ENCODE data around the gene ABCA12.

GRCh38 chr2:215083146-215083545 lies 55.3 kb downstream of the ABCA12 start:
- TF ChIP-seq, protein P1, sequence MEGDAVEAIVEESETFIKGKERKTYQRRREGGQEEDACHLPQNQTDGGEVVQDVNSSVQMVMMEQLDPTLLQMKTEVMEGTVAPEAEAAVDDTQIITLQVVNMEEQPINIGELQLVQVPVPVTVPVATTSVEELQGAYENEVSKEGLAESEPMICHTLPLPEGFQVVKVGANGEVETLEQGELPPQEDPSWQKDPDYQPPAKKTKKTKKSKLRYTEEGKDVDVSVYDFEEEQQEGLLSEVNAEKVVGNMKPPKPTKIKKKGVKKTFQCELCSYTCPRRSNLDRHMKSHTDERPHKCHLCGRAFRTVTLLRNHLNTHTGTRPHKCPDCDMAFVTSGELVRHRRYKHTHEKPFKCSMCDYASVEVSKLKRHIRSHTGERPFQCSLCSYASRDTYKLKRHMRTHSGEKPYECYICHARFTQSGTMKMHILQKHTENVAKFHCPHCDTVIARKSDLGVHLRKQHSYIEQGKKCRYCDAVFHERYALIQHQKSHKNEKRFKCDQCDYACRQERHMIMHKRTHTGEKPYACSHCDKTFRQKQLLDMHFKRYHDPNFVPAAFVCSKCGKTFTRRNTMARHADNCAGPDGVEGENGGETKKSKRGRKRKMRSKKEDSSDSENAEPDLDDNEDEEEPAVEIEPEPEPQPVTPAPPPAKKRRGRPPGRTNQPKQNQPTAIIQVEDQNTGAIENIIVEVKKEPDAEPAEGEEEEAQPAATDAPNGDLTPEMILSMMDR (IDR thresholded peaks at IDR 0.05) = no peak
- TF ChIP-seq POLR2AphosphoS5 (IDR thresholded peaks at IDR 0.05; ENCODE audit: low read depth, low read length) = no peak

All from Panc1 (cell line).